Fibroblast of skin of scalp (primary cell): ENCODE results near the gene FGF22.

Experiments used
- DNase-seq: peaks from one replicate; pipeline ENCODE4 v3.0.0-alpha.2; 2013

FGF22 gene

DNA sequence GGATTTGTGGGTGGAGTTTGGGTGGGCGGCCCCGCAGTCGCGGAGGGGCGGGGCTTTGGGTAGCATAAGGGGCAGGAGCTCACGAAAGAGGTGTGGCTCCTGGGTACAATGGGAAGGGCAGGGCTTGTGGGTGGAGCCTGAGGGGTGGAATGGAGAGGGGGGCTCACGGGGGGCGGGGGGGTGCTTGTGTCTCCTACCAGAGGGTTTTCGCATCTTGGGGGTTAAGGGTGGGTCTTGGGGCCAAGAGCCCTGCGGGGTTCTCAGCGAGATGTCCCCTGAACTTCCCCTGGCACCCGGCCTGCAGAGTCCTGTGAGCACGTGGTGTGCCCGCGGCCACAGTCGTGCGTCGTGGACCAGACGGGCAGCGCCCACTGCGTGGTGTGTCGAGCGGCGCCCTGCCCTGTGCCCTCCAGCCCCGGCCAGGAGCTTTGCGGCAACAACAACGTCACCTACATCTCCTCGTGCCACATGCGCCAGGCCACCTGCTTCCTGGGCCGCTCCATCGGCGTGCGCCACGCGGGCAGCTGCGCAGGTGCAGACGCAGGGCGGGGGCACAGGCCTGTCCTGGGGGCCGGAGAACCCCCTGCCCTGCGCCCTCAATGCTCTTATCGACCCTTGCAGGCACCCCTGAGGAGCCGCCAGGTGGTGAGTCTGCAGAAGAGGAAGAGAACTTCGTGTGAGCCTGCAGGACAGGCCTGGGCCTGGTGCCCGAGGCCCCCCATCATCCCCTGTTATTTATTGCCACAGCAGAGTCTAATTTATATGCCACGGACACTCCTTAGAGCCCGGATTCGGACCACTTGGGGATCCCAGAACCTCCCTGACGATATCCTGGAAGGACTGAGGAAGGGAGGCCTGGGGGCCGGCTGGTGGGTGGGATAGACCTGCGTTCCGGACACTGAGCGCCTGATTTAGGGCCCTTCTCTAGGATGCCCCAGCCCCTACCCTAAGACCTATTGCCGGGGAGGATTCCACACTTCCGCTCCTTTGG, 41.6 kb downstream of the FGF22 start:
- no peak for DNase-seq

DNA sequence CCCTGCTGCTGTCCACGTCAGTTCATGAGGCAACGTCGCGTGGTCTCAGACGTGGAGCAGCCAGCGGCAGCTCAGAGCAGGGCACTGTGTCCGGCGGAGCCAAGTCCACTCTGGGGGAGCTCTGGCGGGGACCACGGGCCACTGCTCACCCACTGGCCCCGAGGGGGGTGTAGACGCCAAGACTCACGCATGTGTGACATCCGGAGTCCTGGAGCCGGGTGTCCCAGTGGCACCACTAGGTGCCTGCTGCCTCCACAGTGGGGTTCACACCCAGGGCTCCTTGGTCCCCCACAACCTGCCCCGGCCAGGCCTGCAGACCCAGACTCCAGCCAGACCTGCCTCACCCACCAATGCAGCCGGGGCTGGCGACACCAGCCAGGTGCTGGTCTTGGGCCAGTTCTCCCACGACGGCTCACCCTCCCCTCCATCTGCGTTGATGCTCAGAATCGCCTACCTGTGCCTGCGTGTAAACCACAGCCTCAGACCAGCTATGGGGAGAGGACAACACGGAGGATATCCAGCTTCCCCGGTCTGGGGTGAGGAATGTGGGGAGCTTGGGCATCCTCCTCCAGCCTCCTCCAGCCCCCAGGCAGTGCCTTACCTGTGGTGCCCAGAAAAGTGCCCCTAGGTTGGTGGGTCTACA, 43.1 kb downstream of the FGF22 start:
- no peak for DNase-seq

- DNase-seq = no peak
These were observed 45.8 kb downstream of the FGF22 start for GRCh38 chr19:685454-685931.

GRCh38 chr19:686589-687297, 47.1 kb downstream of the FGF22 start:
- no peak for DNase-seq

DNA sequence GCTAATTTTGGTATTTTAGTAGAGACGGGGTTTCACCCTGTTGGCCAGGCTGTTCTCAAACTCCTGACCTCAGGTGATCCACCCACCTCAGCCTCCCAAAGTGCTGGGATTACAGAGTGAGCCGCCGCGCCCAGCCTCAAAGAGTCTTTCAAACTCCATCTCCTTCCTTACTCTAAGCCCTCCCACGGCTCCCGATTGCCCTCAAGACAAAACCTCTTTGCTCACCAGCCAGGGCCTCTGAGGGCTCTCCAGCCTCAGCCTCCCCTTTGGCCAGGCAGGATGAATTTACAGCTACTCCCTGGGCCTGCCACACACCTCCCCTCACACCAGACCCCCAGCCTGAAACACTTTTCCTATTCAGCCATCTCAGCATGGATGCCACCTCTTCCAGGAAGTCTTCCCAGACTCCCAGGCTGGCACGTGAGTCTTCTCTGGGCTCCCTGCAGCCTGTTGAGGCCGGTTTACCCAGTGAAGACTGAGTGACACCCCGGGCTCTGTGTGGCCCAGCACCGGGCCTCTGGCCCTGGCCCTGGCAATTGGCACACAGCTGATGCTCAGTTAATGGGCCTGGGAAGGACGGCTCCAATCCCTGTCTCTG, 48.0 kb downstream of the FGF22 start:
- DNase-seq = no peak

- DNase-seq = no peak
These were observed 48.5 kb downstream of the FGF22 start for GRCh38 chr19:688214-688613.

DNA sequence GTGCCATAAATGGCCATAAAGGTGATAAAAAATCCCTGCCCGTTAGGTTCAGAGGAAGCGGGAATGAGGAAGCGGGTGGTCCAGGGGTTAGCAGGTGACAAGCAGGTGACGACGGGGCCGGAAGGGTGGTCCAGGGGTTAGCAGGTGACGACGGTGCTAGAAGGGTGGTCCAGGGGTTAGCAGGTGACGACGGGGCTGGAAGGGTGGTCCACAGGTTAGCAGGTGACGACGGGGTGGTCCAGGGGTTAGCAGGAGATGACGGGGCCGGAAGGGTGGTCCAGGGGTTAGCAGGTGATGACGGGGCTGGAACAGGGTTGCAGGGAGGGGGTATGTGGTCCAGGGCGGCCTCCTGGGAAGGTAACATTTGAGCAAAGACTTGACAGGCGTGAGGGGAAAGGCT, 49.3 kb downstream of the FGF22 start:
- no peak for DNase-seq

DNA sequence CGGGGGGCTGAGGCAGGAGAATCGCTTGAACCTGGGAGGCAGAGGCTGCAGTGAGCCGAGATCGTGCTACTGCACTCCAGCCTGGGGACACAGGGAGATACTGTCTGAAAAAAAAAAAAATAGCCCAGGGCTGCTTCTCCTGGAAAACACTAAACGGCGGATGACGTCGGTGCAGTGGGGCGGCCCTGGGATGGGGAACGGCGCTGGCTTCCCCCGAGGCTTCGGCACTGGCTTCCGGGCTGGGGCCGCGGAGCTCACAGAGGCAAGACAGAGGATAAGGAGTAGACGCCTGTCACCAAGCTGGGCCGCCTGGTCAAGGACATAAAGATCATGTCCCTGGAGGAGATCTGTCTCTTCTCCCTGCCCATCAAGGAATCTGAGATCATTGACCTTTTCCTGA, 50.5 kb downstream of the FGF22 start:
- DNase-seq = no peak
